GM18498 (cell line): ENCODE results near the gene KLHL26.

Source experiments
- ATAC-seq: cut with Tn5 transposase; IDR thresholded peaks from one replicate; pipeline ENCODE4 v1.9.1; 2021; ENCODE audit warnings: mild to moderate bottlenecking, moderate library complexity; ENCODE audit not compliant: unreplicated experiment

Gene KLHL26

GRCh38 chr19:18712981-18713380 lies 76.2 kb downstream of the KLHL26 start:
- ATAC-seq: no peak

DNA sequence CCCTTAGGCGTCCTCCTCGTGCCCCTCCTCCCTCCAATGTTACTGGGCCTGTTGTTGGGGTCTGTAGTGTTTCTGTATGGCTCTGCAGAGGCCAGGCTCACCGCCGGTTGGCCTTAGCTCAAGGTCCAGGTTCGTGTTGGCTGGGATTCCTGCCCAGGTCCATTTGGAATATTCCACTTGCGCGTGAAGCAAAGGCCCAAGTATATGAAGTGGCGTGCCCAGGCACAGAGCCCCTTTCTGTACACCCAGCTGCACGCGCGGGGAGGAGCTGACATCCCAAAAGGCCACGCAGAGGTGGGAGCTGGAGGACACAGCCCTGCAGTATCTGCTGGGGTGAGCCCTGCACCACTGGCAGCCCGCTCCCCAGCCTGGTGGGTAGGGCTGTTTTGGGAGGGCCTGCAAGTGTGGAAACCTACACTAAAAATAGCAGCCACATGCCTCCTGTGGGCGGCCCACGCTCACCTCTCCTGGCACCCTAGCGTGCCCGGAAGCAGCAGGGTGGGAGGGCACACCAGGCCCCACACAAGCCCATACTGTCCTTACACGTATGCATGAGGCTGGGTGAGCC lies 76.8 kb downstream of the KLHL26 start:
- no peak for ATAC-seq

DNA sequence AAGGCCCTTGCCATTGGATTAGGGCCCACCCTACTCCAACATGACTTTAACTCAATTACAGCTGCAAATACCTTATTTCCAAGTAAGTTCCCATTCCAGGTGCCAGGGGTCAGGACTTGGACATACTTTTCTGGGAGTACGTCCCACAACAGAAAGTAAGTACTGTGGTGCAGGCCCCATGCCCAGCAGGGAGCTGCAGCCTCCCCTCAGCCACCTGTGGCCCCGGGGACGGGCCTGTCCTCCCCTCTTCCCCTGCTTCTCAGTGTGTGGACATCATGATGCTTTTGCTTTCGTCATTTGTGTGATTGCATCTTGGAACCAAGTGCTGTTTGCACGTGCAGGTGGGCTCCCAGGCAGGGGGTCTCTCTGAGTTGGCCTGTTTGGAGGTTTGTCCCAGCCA lies 78.6 kb downstream of the KLHL26 start:
- ATAC-seq: no peak

GRCh38 chr19:18716857-18717256 lies 80.0 kb downstream of the KLHL26 start:
- no peak for ATAC-seq

- no peak for ATAC-seq
These were observed 80.8 kb downstream of the KLHL26 start for GRCh38 chr19:18717601-18718000.

GRCh38 chr19:18718015-18718526 lies 81.2 kb downstream of the KLHL26 start:
- ATAC-seq: no peak

GRCh38 chr19:18718846-18719458 lies 82.1 kb downstream of the KLHL26 start:
- no peak for ATAC-seq

GRCh38 chr19:18719541-18719940 lies 82.7 kb downstream of the KLHL26 start:
- ATAC-seq: no peak
